A549 (cell line): ENCODE results near the gene MTAP. TPM values are rescaled to one million over a fixed set of nuclear protein-coding genes. Genes with fewer than 3 reads are reported as not detected.

Experiments
- ATAC-seq, 2 experiments: fragments of 200-7000 bp in 1 of 2; fragments of >200 bp in 1 of 2; cut with Nextera tagmentation in 1 of 2; cut with Tn5 transposase in 1 of 2; 3 replicates each; pipeline versions ENCODE4 v1.8.0 to v1.9.1; 2018 to 2020; ENCODE audit warnings: mild to moderate bottlenecking in 1 of 2, moderate library complexity in 1 of 2
- CTCF ChIA-PET: fragments of 300-600 bp; sonication (Branson Sonifier 250); formaldehyde crosslinking; extraction: SDS; loops from one replicate; lab custom pipeline; 2021; ENCODE audit warnings: antibody characterized with exemption, inconsistent platforms; lab: Yijun Ruan, JAX
- POLR2A ChIA-PET: fragments of 350-600 bp; formaldehyde crosslinking; extraction: SDS; loops from one replicate; lab custom pipeline; 2021; ENCODE audit warnings: antibody characterized with exemption, inconsistent platforms; lab: Yijun Ruan, JAX
- DNase-seq, 2 experiments: peaks; one replicate each; pipeline versions ENCODE4 v3.0.0 to v3.0.0-alpha.2; 2011 to 2016; ENCODE audit warnings: low read depth in 1 of 2, low spot score in 1 of 2
- FAIRE-seq: peaks from 2 replicates; lab custom pipeline; 2011; peaks lifted over from hg19 to GRCh38; lab: Jason Lieb, UNC
- H3K27ac ChIP-seq, 2 experiments: fragments of >200 bp; sonication (Bioruptor Twin); formaldehyde crosslinking; 3 replicates each; pipeline ENCODE4 v1.5.1; 2016 to 2017
- H3K4me1 ChIP-seq: fragments of >200 bp; sonication (Bioruptor Twin); formaldehyde crosslinking; 3 replicates; pipeline ENCODE4 v1.6.1; 2016
- H3K4me2 ChIP-seq: fragments of >200 bp; sonication (Bioruptor Twin); formaldehyde crosslinking; 3 replicates; pipeline ENCODE4 v1.6.1; 2016
- H3K4me3 ChIP-seq: fragments of >200 bp; sonication (Bioruptor Twin); formaldehyde crosslinking; 3 replicates; pipeline ENCODE4 v1.5.1; 2016
- H3K9me3 ChIP-seq: fragments of >200 bp; sonication (Bioruptor Twin); formaldehyde crosslinking; 3 replicates; pipeline ENCODE4 v1.6.1; 2016
- ATOH8 ChIP-seq: fragments of 250-450 bp; sonication (Bioruptor Pico); IDR thresholded peaks from 2 replicates; pipeline ENCODE4 v1.5.0; 2020; ENCODE audit warnings: low read depth, mild to moderate bottlenecking, moderate library complexity
- BCL3 ChIP-seq: fragments of >200 bp; sonication (Bioruptor Twin); formaldehyde crosslinking; IDR thresholded peaks from 3 replicates; pipeline ENCODE4 v1.6.1; 2016
- CBX8 ChIP-seq: fragments of 200-600 bp; sonication (generic); IDR thresholded peaks from 2 replicates; pipeline ENCODE4 v1.6.1; 2016
- CTCF ChIP-seq: fragments of >200 bp; sonication (Bioruptor Twin); formaldehyde crosslinking; IDR thresholded peaks from 3 replicates; pipeline ENCODE4 v1.5.1; 2016
- E2F6 ChIP-seq: IDR thresholded peaks from 2 replicates; pipeline ENCODE4 v1.6.1; 2012; ENCODE audit warnings: low read depth, borderline replicate concordance
- ELK1 ChIP-seq: fragments of 150-350 bp; IDR thresholded peaks from 2 replicates; pipeline ENCODE4 v1.6.1; 2014; ENCODE audit warnings: low read depth, mild to moderate bottlenecking, low read length
- GATA3 ChIP-seq: IDR thresholded peaks from 2 replicates; pipeline ENCODE4 v1.6.1; 2012; ENCODE audit warnings: borderline replicate concordance
- HES2 ChIP-seq: fragments of >200 bp; sonication (Bioruptor Twin); formaldehyde crosslinking; IDR thresholded peaks from 2 replicates; pipeline ENCODE4 v1.6.1; 2016
- HOXA7 ChIP-seq: fragments of 250-450 bp; sonication (Bioruptor Pico); IDR thresholded peaks from 2 replicates; pipeline ENCODE4 v1.5.0; 2020; ENCODE audit warnings: mild to moderate bottlenecking, moderate library complexity
- HOXB13 ChIP-seq: fragments of 250-450 bp; sonication (Bioruptor Pico); IDR thresholded peaks from 2 replicates; pipeline ENCODE4 v1.5.0; 2020; ENCODE audit warnings: low read depth, mild to moderate bottlenecking, moderate library complexity
- HOXB5 ChIP-seq: fragments of 250-450 bp; sonication (Bioruptor Pico); IDR thresholded peaks from 2 replicates; pipeline ENCODE4 v1.5.0; 2020; ENCODE audit warnings: mild to moderate bottlenecking, moderate library complexity
- JUN ChIP-seq, 2 experiments: fragments of >200 bp; sonication (Bioruptor Twin); formaldehyde crosslinking; IDR thresholded peaks; 2 replicates in 1 of 2; 3 replicates in 1 of 2; pipeline ENCODE4 v1.6.1; 2016 to 2017
- KDM5A ChIP-seq: fragments of 200-600 bp; sonication (generic); IDR thresholded peaks from 2 replicates; pipeline ENCODE4 v1.6.1; 2016; ENCODE audit warnings: antibody characterized with exemption, mild to moderate bottlenecking
- MAFK ChIP-seq: fragments of 450-650 bp; IDR thresholded peaks from 2 replicates; pipeline ENCODE4 v1.6.1; 2014; ENCODE audit not compliant: partially characterized antibody
- PHF8 ChIP-seq: fragments of 200-600 bp; sonication (generic); IDR thresholded peaks from 2 replicates; pipeline ENCODE4 v1.6.1; 2016; ENCODE audit warnings: low read depth, mild to moderate bottlenecking, antibody characterized with exemption, moderate library complexity, borderline replicate concordance
- RARB ChIP-seq: fragments of 250-450 bp; sonication (Bioruptor Pico); IDR thresholded peaks from 2 replicates; pipeline ENCODE4 v1.8.0; 2021; ENCODE audit warnings: mild to moderate bottlenecking, moderate library complexity
- REST ChIP-seq: fragments of 200-600 bp; sonication (generic); IDR thresholded peaks from 2 replicates; pipeline ENCODE4 v1.6.1; 2016; ENCODE audit warnings: antibody characterized with exemption, mild to moderate bottlenecking, moderate library complexity
- RFX5 ChIP-seq: fragments of 450-650 bp; IDR thresholded peaks from 2 replicates; pipeline ENCODE4 v1.7.1; 2014; ENCODE audit warnings: antibody characterized with exemption, mild to moderate bottlenecking, moderate library complexity
- SREBF2 ChIP-seq: fragments of 450-650 bp; IDR thresholded peaks from 2 replicates; pipeline ENCODE4 v1.6.1; 2014; ENCODE audit warnings: mild to moderate bottlenecking, moderate library complexity
- TFCP2L1 ChIP-seq: fragments of 250-450 bp; sonication (Bioruptor Pico); IDR thresholded peaks from 2 replicates; pipeline ENCODE4 v1.5.0; 2021; ENCODE audit warnings: mild to moderate bottlenecking
- USF2 ChIP-seq: fragments of 450-650 bp; IDR thresholded peaks from 2 replicates; pipeline ENCODE4 v1.6.1; 2014; ENCODE audit warnings: antibody characterized with exemption
- ZC3H11A ChIP-seq: fragments of 450-650 bp; IDR thresholded peaks from 2 replicates; pipeline ENCODE4 v1.6.1; 2014; ENCODE audit warnings: antibody characterized with exemption, mild to moderate bottlenecking
- ZNF302 ChIP-seq: fragments of 250-450 bp; sonication (Bioruptor Pico); IDR thresholded peaks from 2 replicates; pipeline ENCODE4 v1.9.0; 2021; ENCODE audit warnings: inconsistent platforms, mild to moderate bottlenecking, moderate library complexity
- WGBS: methylation state at CpG from one replicate; pipeline ENCODE4 v1.1.6; 2017; ENCODE audit errors: missing lambda C conversion rate; 5-methylcytosine and 5-hydroxymethylcytosine counted together
- polyA plus RNA-seq, 4 experiments: library from polyadenylated mRNA; depleted of rRNA in 3 of 4; stranded (reverse); fragments of >200 nt; fragmentation: RNase III in 1 of 4; extraction: RNeasy Plus Mini Kit Qiagen cat#74134 plus additional on column Dnase treatment in 1 of 4; gene quantifications; 2 replicates in 3 of 4; 3 replicates in 1 of 4; pipeline ENCODE4 v1.2.3, GENCODE V29; 2011 to 2017

Gene MTAP
- polyA plus RNA-seq, 2 of the 4 experiments (the other 2 are of a cell fraction), result 4.1 to 35.6 TPM

- no peaks in the 10 kb centered on the region for H3K4me1 ChIP-seq
- no peak overlapping the region for H3K27ac ChIP-seq
- H3K4me3 ChIP-seq, result no peak overlapping the region
- ChIA-PET POLR2A (no interaction called here), CTCF (no interaction called here)
- TF ChIP-seq BCL3 (no peak), HES2 (no peak), HOXB5 (no peak), HOXB13 (CRISPR knock-in tag) (no peak), JUN (IDR thresholded peaks at IDR 0.05) (no peak), ATOH8 (CRISPR knock-in tag) (no peak), REST (no peak), USF2 (no peak), GATA3 (no peak), PHF8 (no peak), HOXA7 (CRISPR knock-in tag) (no peak), TFCP2L1 (CRISPR knock-in tag) (no peak), RFX5 (no peak), ZC3H11A (no peak), CBX8 (no peak), ELK1 (no peak), SREBF2 (no peak)
- no peak for ATAC-seq
- no peaks in the 10 kb centered on the region for H3K9me3 ChIP-seq
- no peak for DNase-seq
- H3K4me2 ChIP-seq, result no peak overlapping the region
- no peak for FAIRE-seq
Observed at GRCh38 chr9:21972361-21972760, 169.9 kb downstream of the MTAP start.

- WGBS, result no CpG with 5 or more reads among the region's 21 CpGs
- Histone ChIP-seq H3K4me1 (no peaks in the 10 kb centered on the region), H3K9me3 (no peaks in the 10 kb centered on the region), H3K4me2 (no peak overlapping the region), H3K4me3 (no peak overlapping the region)
- FAIRE-seq, result no peak
- ChIA-PET POLR2A (no interaction called here), CTCF (no interaction called here)
- DNase-seq, result no peak
- TF ChIP-seq MAFK, result no peak
- TF ChIP-seq PHF8, result no peak
- no peak for TF ChIP-seq E2F6
- no peak for TF ChIP-seq CTCF
- no peak for TF ChIP-seq CBX8
- no peak for TF ChIP-seq ZNF302
- no peak for TF ChIP-seq RARB
- no peak for TF ChIP-seq SREBF2
- TF ChIP-seq KDM5A, result no peak
- no peak for TF ChIP-seq GATA3
- TF ChIP-seq, all 56 proteins: peak for 0
- H3K27ac ChIP-seq, result no peak overlapping the region
- ATAC-seq, result no peak
Observed at GRCh38 chr9:21974343-21974721, 171.9 kb downstream of the MTAP start.
